HFFc6 (cell line): Measurements from ENCODE around the gene PRICKLE2. TPM values are rescaled to one million over a fixed set of nuclear protein-coding genes. Genes with fewer than 3 reads are reported as not detected.

Experiments
- DNase-seq: peaks from one replicate; pipeline ENCODE4 v3.0.0-alpha.2; 2018
- H3K27ac Mint-ChIP-seq: 2 replicates; pipeline ENCODE4 v1.8.0; 2020; ENCODE audit warnings: mild to moderate bottlenecking, mixed read lengths
- H3K27me3 Mint-ChIP-seq: 2 replicates; pipeline ENCODE4 v1.8.0; 2021; ENCODE audit warnings: mild to moderate bottlenecking, moderate library complexity, mixed read lengths; ENCODE audit not compliant: insufficient read depth
- H3K36me3 Mint-ChIP-seq: 2 replicates; pipeline ENCODE4 v1.8.0; 2021; ENCODE audit warnings: low read depth, mixed read lengths
- H3K4me1 Mint-ChIP-seq: 2 replicates; pipeline ENCODE4 v1.8.0; 2020; ENCODE audit warnings: low read depth, mixed read lengths
- H3K4me3 Mint-ChIP-seq: 2 replicates; pipeline ENCODE4 v1.8.0; 2020; ENCODE audit warnings: mild to moderate bottlenecking, moderate library complexity, mixed read lengths
- H3K9me3 Mint-ChIP-seq: 2 replicates; pipeline ENCODE4 v1.8.0; 2020; ENCODE audit warnings: mild to moderate bottlenecking, mixed read lengths
- total RNA-seq, 6 experiments: library from RNA; stranded (reverse); fragmentation: NEBNext Ultra II Directional; extraction: Animal tissue kit (Norgen Biotek cat#: 25700); gene quantifications; 2 replicates in 1 of 6; 3 replicates in 5 of 6; pipeline ENCODE4 v1.2.3, GENCODE V29; 2021
- TF ChIP-seq, protein P1 (sequence below): fragments of 200-600 bp; sonication (generic); IDR thresholded peaks from 2 replicates; pipeline ENCODE4 v1.5.0; 2021; ENCODE audit warnings: antibody characterized with exemption, mild to moderate bottlenecking

PRICKLE2 gene
- total RNA-seq, 6 experiments from 2014 or later: 14.0 to 21.7 (median 18.4) TPM

GRCh38 chr3:64160000-64160695 is 65.1 kb downstream of the PRICKLE2 start:
- Mint-ChIP-seq H3K36me3 (peaks cover 53% of the 10 kb centered on the region), H3K27me3 (peaks cover 1% of the 10 kb centered on the region), H3K4me1 (peaks cover 66% of the 10 kb centered on the region), H3K4me3 (no peak overlapping the region), H3K9me3 (no peaks in the 10 kb centered on the region), H3K27ac (no peak overlapping the region)
- no peak for DNase-seq
- TF ChIP-seq, protein P1, sequence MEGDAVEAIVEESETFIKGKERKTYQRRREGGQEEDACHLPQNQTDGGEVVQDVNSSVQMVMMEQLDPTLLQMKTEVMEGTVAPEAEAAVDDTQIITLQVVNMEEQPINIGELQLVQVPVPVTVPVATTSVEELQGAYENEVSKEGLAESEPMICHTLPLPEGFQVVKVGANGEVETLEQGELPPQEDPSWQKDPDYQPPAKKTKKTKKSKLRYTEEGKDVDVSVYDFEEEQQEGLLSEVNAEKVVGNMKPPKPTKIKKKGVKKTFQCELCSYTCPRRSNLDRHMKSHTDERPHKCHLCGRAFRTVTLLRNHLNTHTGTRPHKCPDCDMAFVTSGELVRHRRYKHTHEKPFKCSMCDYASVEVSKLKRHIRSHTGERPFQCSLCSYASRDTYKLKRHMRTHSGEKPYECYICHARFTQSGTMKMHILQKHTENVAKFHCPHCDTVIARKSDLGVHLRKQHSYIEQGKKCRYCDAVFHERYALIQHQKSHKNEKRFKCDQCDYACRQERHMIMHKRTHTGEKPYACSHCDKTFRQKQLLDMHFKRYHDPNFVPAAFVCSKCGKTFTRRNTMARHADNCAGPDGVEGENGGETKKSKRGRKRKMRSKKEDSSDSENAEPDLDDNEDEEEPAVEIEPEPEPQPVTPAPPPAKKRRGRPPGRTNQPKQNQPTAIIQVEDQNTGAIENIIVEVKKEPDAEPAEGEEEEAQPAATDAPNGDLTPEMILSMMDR: no peak

DNA sequence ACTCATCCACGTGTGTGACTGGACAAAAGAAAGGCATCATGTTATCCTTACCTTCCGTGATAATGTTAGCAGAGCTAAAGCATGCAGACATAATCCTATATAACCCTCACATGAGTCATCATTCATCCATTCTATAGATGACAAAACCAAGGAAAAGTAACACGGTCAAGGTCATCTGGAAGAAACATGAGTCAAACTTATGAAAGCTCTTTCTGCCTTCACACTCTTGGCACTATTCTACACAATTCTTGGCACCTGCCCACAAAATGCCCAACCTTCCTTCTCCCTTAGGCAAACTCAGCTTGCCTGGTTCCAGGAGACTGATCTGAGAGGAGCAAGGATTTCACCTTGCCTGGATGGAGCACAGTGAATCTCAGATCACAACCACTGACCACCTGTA is 66.9 kb downstream of the PRICKLE2 start:
- no peak for DNase-seq
- H3K9me3 Mint-ChIP-seq: no peaks in the 10 kb centered on the region
- TF ChIP-seq, protein P1: no peak
- H3K27me3 Mint-ChIP-seq: no peaks in the 10 kb centered on the region; the same call in none of the 2 replicates
- no peak overlapping the region; the same call in 1 of the 2 replicates for H3K4me3 Mint-ChIP-seq
- H3K36me3 Mint-ChIP-seq: peaks cover 59% of the 10 kb centered on the region
- H3K27ac Mint-ChIP-seq: peak overlapping the region; percentile 22
- H3K4me1 Mint-ChIP-seq: peaks cover 48% of the 10 kb centered on the region

GRCh38 chr3:64157150-64158035 is 67.9 kb downstream of the PRICKLE2 start:
- Mint-ChIP-seq H3K27me3 (no peaks in the 10 kb centered on the region; the same call in none of the 2 replicates), H3K4me3 (no peak overlapping the region), H3K9me3 (peaks cover 3% of the 10 kb centered on the region), H3K36me3 (peaks cover 69% of the 10 kb centered on the region), H3K4me1 (peaks cover 43% of the 10 kb centered on the region), H3K27ac (peak overlapping the region; percentile 22; the same call in 1 of the 2 replicates)
- DNase-seq: no peak
- TF ChIP-seq, protein P1: no peak

DNA sequence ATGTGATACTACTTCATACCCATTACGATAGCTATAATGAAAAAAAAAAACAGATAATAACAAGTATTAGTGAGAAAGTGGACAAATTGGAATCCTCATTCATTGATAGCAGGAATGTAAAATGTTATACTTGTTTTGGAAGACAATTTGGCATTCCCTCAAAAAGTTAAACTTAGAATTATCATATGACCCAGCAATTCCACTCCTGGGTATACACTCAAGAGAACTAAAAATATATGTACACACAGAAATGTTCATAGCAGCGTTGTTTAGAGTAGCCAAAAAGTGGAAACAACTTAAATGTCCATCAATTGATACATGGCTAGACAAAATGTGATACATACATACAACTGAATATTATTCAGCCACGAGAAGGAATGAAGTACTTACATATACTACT is 69.9 kb downstream of the PRICKLE2 start:
- peaks cover 47% of the 10 kb centered on the region for H3K4me1 Mint-ChIP-seq
- H3K9me3 Mint-ChIP-seq: peaks cover 18% of the 10 kb centered on the region
- H3K4me3 Mint-ChIP-seq: no peak overlapping the region
- no peak overlapping the region for H3K27ac Mint-ChIP-seq
- TF ChIP-seq, protein P1: no peak
- H3K36me3 Mint-ChIP-seq: peaks cover 78% of the 10 kb centered on the region
- DNase-seq: no peak
- peaks cover 2% of the 10 kb centered on the region for H3K27me3 Mint-ChIP-seq

GRCh38 chr3:64152676-64153466 is 72.4 kb downstream of the PRICKLE2 start:
- DNase-seq: no peak
- Mint-ChIP-seq H3K4me1 (peaks cover 41% of the 10 kb centered on the region), H3K4me3 (no peak overlapping the region), H3K36me3 (peaks cover 62% of the 10 kb centered on the region), H3K27ac (peak overlapping the region; percentile 97), H3K27me3 (peaks cover 2% of the 10 kb centered on the region; the same call in 1 of the 2 replicates), H3K9me3 (peaks cover 18% of the 10 kb centered on the region)
- TF ChIP-seq, protein P1: no peak
